ENCODE data around the gene NINL. TPM values are rescaled to one million over a fixed set of nuclear protein-coding genes. Genes with fewer than 3 reads are reported as not detected.
"Not testable (repeated sequence)": the region's sequence is repeated elsewhere in the genome, so short reads cannot be mapped to it uniquely, and the experiment has no call there.

The NINL gene
- total RNA-seq, 1 donor from 2014 or later: 1.4 TPM

DNA sequence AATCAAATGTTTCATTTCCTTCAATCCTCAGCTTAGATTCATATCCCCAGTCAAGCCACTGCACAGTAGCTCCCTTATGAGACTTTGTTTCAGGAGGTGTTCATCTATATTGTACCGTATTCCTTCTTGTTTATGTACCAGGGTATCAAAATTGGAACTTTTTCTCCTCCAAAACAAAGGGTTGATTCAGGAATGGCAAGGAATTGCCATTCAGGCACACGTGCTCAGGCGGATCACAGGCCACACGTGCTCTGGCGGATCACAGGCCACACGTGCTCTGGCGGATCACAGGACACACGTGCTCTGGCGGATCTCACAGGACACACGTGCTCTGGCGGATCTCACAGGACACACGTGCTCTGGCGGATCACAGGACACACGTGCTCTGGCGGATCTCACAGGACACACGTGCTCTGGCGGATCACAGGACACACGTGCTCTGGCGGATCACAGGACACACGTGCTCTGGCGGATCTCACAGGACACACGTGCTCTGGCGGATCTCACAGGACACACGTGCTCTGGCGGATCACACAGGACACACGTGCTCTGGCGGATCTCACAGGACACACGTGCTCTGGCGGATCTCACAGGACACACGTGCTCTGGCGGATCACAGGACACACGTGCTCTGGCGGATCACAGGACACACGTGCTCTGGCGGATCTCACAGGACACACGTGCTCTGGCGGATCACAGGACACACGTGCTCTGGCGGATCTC is 17.0 kb upstream of the NINL start:
- not testable (repeated sequence) for DNase-seq (ENCODE audit: low spot score)

DNA sequence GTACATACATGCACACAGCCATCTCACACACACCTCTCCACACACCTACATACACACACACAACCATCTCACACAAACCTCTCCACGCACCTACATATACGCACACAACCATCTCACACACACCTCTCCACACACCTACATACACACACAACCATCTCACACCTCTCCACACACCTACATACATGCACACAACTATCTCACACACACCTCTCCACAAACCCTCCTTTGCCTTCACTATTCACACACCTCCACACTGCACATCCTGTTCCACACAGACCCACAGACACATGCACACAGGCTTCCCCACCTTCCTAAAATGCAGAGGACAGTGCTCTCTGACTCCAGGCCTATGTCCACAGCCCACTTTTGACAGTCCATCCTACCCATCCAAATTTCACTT is 16.3 kb upstream of the NINL start:
- intact Hi-C loops (cut with DNase I): no loop called here
- DNase-seq (ENCODE audit: low spot score): no peak

More for the DNA sequence above, 17.0 kb upstream of the NINL start:
- intact Hi-C loops (cut with DNase I): not testable (repeated sequence)

DNA sequence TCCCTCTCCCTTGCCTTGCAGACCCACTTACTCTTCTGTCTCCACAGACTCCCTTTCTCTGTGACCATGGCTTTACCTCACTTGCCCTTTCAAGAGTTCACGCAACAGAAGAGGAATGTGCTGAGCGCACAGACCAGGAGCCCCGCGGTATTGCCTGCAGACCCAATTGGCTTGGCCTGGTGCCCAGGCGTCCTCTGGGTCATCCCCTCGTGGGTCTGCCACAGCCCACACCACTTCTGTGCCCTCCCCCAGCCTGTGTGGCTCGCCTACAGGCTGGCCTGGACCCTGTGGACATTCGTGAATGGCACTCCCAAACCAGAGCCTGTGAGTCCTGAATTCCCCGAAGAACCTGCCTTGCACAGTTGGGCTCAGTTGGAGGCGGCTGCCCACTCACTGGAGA is 15.3 kb upstream of the NINL start:
- no peak for DNase-seq (ENCODE audit: low spot score)
- intact Hi-C loops (cut with DNase I): no loop called here

- intact Hi-C loops (cut with DNase I): no loop called here
- DNase-seq (ENCODE audit: low spot score): no peak
Measured at GRCh38 chr20:25592135-25592852, 7.0 kb upstream of the NINL start.

- DNase-seq (ENCODE audit: low spot score): not testable (repeated sequence)
Measured at GRCh38 chr20:25590778-25591177, 5.4 kb upstream of the NINL start.

DNA sequence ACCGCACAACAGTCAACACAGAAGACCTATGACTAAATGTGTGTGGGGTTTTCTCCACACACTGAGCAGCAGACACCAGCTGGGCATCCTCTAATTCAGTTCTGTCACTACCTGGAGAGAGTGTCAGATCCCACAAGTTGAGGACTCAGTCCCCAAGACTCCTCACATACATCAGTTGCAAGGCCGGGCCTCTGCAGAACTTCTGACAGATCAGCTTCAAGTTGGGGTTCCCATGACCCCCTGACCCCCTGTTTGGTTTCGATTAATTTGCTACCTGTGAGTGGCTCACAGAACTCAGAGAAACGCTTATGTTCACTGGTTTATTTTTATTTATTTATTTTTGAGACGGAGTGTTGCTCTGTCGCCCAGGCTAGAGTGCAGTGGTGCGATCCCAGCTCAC is 3.2 kb upstream of the NINL start:
- no peak for DNase-seq (ENCODE audit: low spot score)
- intact Hi-C loops (cut with DNase I): no loop called here

More at GRCh38 chr20:25590778-25591177, 5.4 kb upstream of the NINL start:
- intact Hi-C loops (cut with DNase I): not testable (repeated sequence)

DNA sequence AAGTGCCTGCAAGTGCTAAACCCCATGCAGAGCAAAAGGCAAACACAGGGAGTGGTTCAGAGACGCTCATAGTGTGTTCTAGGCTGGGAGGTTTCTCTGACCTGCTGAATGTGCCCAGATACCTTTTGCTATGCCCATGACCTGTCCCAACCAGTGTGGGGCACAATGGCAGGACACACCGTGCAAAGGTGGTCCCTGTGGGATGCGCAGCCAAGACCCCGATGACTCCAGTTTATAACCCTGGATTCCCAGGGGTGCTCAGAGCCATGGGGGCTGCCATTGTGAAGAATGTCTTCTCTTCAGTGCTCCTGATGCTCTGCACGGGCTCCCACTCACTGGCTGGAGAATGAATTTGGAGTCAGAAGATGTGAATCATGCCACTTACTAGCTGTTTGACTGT is 2.2 kb upstream of the NINL start:
- DNase-seq (ENCODE audit: low spot score): no peak
- intact Hi-C loops (cut with DNase I): no loop called here

DNA sequence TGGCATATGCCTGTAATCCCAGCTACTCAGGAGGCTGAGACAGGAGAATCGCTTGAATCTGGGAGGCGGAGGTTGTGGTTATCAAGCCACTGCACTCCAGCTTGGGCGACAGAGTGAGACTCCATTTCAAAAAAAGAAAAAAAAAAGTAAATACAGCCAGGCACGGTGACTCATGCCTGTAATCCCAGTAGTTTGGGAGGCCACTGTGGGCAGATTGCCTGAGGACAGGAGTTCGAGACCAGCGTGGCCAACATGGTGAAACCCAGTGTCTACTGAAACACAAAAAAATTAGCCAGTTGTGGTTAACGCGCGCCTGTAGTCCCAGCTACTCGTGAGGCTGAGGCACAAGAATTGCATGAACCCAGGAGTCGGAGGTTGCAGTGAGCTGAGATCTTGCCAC is 1.5 kb upstream of the NINL start:
- intact Hi-C loops (cut with DNase I): no loop called here

DNA sequence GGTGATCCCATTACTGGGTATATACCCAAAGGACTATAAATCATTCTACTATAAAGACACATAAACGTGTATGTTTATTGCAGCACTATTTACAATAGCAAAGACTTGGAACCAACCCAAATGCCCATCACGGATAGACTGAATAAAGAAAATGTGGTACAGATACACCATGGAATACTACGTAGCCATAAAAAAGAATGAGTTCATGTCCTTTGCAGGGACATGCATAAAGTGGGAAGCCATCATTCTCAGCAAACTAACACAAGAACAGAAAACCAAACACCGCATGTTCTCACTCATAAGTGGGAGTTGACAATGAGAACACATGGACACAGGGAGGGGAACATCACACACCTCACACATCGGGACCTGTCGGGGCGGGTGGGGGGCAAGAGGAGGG is 1.7 kb downstream of the NINL start:
- DNase-seq (ENCODE audit: low spot score); intact Hi-C loops (cut with DNase I): not testable (repeated sequence)

More for the DNA sequence above, 1.5 kb upstream of the NINL start:
- DNase-seq (ENCODE audit: low spot score): no peak

DNA sequence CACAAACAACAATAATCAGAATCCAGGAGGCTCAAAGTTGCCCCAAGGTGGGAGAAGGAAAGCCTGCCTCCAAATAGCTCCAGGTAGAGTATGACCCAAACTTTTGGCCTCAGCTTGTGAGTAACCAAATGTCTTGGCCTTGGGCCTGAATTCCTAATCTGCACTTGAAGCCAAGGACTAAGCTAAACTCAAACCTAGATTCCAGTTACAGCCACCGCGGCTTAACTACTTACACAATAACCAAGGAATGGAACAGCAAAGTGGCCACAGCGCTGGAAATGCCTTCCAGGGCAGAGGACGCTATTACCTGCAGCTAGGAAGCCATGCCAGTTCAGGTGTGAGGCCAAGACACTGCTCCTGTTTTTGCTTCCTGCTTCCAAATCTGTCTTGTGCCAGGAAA is 4.6 kb downstream of the NINL start:
- DNase-seq (ENCODE audit: low spot score): no peak
- intact Hi-C loops (cut with DNase I): no loop called here

GRCh38 chr20:25579081-25579770 is 6.1 kb downstream of the NINL start:
- intact Hi-C loops (cut with DNase I): no loop called here
- no peak for DNase-seq (ENCODE audit: low spot score)

- intact Hi-C loops (cut with DNase I): no loop called here
- DNase-seq (ENCODE audit: low spot score): no peak
Measured at GRCh38 chr20:25576783-25577530, 8.4 kb downstream of the NINL start.

DNA sequence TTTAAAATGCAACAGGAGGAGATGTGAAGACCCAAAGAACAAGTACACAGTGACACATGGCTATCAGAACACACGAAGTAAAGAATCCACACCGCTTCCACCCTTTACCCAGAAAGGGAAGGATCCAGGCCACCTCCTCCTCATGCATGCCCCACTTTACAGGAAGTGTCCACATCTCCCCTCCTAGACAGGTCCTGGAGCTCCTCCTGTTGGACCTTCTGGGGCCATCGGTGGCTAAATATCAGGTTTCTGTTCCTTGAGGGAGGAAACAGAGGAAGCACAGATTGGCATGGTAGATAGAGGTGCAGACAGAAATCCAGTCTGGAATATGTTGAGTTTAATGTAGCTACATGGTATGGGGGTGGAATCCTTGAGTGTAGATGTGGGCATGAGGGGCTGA is 10.9 kb downstream of the NINL start:
- no peak for DNase-seq (ENCODE audit: low spot score)
- intact Hi-C loops (cut with DNase I): no loop called here

DNA sequence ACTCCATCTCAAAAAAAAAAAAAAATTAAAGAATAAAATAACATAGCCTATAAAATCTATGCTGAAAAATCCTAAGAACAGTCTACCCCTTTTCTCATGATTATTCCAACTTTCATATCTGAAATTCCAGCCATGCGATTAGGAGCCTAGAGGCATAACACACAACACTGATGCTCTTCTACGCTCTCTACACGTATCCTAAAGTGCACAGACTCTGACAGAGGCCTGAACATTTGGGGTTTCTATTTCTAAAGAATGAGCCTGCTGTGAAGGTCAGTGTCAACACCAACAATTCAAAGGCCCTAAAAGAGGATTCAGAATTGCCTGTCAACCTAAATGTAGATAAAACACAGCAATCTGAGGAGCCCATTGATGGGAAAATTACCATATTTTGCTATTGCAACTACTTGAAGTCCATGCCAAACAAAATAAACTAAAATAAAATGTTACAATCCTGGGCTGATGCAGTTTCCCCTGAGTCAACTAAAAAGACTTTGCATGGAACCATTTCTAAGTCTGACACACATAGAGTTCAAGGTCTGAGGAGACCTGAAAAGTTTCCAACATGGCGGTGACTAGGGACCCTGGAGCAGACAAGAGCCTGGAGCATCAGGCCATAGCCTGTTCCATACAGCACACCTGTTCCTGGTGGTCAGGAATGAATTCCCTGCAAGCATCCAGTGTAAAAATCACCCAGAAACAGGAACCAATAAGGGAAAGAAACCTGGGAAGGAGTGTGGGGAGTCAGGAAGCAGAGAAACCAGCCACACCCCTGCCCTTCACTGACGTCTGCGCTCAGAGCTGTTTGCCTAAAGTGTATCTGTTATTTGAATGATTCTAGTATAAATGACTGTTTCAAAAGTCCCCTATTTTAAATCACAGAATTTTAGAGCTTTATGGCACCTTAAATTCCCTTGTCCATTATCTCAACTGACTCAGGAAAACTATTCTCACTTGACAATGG is 11.8 kb downstream of the NINL start:
- DNase-seq (ENCODE audit: low spot score): no peak
- intact Hi-C loops (cut with DNase I): no loop called here

- no peak for DNase-seq (ENCODE audit: low spot score)
- intact Hi-C loops (cut with DNase I): no loop called here
Measured at GRCh38 chr20:25571817-25572216, 13.5 kb downstream of the NINL start.

GRCh38 chr20:25571240-25571639 is 14.1 kb downstream of the NINL start:
- no peak for DNase-seq (ENCODE audit: low spot score)
- intact Hi-C loops (cut with DNase I): no loop called here

DNA sequence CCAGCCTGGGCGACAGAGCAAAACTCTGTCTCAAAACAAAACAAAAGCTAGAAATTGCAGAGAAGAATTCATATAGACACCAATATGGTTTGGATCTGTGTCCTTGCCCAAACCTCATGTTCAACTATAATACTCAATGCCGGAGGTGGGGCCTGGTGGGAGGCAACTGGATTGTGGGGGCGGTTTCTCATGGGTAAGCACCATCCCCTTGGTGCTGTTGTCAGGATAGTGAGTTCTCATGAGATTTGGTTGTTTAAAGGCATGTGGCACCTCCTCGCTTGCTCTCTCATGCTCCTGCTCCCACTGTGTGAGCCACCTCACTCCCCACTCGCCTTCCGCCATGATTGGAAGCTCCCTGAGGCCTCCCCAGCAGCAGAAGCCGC is 15.2 kb downstream of the NINL start:
- intact Hi-C loops (cut with DNase I): no loop called here
- DNase-seq (ENCODE audit: low spot score): no peak

DNA sequence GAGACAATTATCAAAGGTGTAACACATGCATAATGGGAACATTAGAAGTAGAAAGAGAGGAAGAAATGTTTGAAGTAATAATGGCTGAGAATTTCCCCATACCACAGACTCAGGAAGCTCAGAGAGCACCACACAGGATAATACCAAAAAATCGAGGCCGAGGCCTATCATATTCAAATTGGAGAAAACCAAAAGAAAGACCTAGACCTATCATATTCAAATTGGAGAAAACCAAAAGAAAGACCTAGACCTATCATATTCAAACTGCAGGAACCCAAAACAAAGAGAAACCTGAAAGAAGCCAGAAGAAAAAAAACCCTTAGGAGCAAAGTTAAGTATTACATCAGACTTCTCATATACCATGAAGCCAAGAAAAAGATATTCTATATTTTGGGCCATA is 18.0 kb downstream of the NINL start:
- no peak for DNase-seq (ENCODE audit: low spot score)
- intact Hi-C loops (cut with DNase I): no loop called here

DNA sequence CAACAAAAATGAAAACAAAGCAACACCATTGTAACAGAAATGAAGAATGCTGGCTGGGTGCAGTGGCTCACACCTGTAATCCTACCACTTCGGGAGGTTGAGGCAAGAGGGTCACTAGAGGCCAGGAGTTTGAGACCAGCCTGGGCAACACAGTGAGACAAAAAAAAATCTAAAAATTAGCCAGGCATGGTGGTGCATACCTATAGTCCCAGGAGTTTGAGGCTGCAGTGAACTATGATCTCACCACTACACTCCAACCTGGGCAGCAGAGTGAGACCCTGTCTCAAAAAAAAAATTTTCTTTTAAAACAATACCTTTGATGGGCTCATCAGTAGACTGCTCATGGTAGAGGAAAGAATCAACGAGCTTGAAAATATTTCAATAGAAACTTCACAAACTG is 18.5 kb downstream of the NINL start:
- intact Hi-C loops (cut with DNase I): no loop called here
- no peak for DNase-seq (ENCODE audit: low spot score)
